Measurements from ENCODE around the gene KRT14.
A peak's percentile ranks its signal among the peaks of the same experiment; 100 is the strongest.
"Not testable (repeated sequence)": the region's sequence is repeated elsewhere in the genome, so short reads cannot be mapped to it uniquely, and the experiment has no call there.

Gene KRT14

GRCh38 chr17:41615454-41615853 is 28.8 kb upstream of the KRT14 start:
- Histone ChIP-seq H3K27me3 (ENCODE audit: control insufficient read depth in 3 of 3, insufficient read depth in 3 of 3, low read depth in 1 of 3, low read length in 3 of 3) (no peaks in the 10 kb centered on the region), H2BK120ac (ENCODE audit: low read depth, low read length) (no peak overlapping the region), H3K14ac (ENCODE audit: low read length) (no peak overlapping the region), H3K4me2 (ENCODE audit: insufficient read depth, low read length, poor library complexity, severe bottlenecking) (no peak overlapping the region), H2BK5ac (ENCODE audit: low read length) (no peak overlapping the region), H2AFZ (ENCODE audit: low read length) (no peak overlapping the region), H3K36me3 (replicated peaks in 1 of 2; ENCODE audit: control insufficient read depth in 2 of 2, insufficient read depth in 2 of 2, low read length in 2 of 2) (no peaks in the 10 kb centered on the region), H3K23ac (ENCODE audit: low read depth, low read length, poor library complexity) (no peak overlapping the region), H3K4me1 (ENCODE audit: control insufficient read depth in 2 of 2, insufficient read depth in 1 of 2, low read depth in 1 of 2, low read length in 2 of 2) (peaks cover 0 to 11% of the 10 kb centered on the region in 2 donors), H2BK12ac (ENCODE audit: low read length) (no peak overlapping the region), H3K4me3 (ENCODE audit: low read length in 2 of 2) (no peak overlapping the region), H3K27ac (replicated peaks; ENCODE audit: low read length) (no peak overlapping the region), H3K9ac (ENCODE audit: low read depth, low read length, poor library complexity) (no peak overlapping the region), H3K4ac (ENCODE audit: low read length) (no peak overlapping the region), H3K79me1 (ENCODE audit: low read depth, low read length) (no peaks in the 10 kb centered on the region), H4K8ac (ENCODE audit: low read depth, low read length) (no peak overlapping the region), H2BK15ac (ENCODE audit: low read length) (no peak overlapping the region), H4K91ac (ENCODE audit: low read depth, low read length, poor library complexity) (no peak overlapping the region), H3K9me3 (replicated peaks in 1 of 2; ENCODE audit: control insufficient read depth in 2 of 2, insufficient read depth in 1 of 2, low read depth in 1 of 2, low read length in 2 of 2) (no peaks in the 10 kb centered on the region), H3K18ac (ENCODE audit: low read length) (no peak overlapping the region), H2AK5ac (ENCODE audit: low read depth, low read length) (peak overlapping the region; percentile 66)
- WGBS, 2 donors (ENCODE audit: extremely low coverage in 2 of 2, insufficient read length in 2 of 2, insufficient replicate concordance in 1 of 2): no CpG with 5 or more reads among the region's 7 CpGs
- no peak for DNase-seq (ENCODE audit: low spot score)

- not testable (repeated sequence) for H3K9ac ChIP-seq (ENCODE audit: low read depth, low read length, poor library complexity); H3K9me3 ChIP-seq (replicated peaks in 1 of 2; ENCODE audit: control insufficient read depth in 2 of 2, insufficient read depth in 1 of 2, low read depth in 1 of 2, low read length in 2 of 2); H3K36me3 ChIP-seq (replicated peaks in 1 of 2; ENCODE audit: control insufficient read depth in 2 of 2, insufficient read depth in 2 of 2, low read length in 2 of 2); H3K27ac ChIP-seq (replicated peaks; ENCODE audit: low read length); DNase-seq (ENCODE audit: low spot score); H3K4me2 ChIP-seq (ENCODE audit: insufficient read depth, low read length, poor library complexity, severe bottlenecking); H3K14ac ChIP-seq (ENCODE audit: low read length); H3K4ac ChIP-seq (ENCODE audit: low read length); H2BK15ac ChIP-seq (ENCODE audit: low read length); H3K79me1 ChIP-seq (ENCODE audit: low read depth, low read length); H2BK5ac ChIP-seq (ENCODE audit: low read length); H4K8ac ChIP-seq (ENCODE audit: low read depth, low read length); H3K27me3 ChIP-seq (ENCODE audit: control insufficient read depth in 3 of 3, insufficient read depth in 3 of 3, low read depth in 1 of 3, low read length in 3 of 3); H2AFZ ChIP-seq (ENCODE audit: low read length); H3K18ac ChIP-seq (ENCODE audit: low read length); H3K4me3 ChIP-seq (ENCODE audit: low read length in 2 of 2); H2BK120ac ChIP-seq (ENCODE audit: low read depth, low read length); H4K91ac ChIP-seq (ENCODE audit: low read depth, low read length, poor library complexity); H3K23ac ChIP-seq (ENCODE audit: low read depth, low read length, poor library complexity); H2BK12ac ChIP-seq (ENCODE audit: low read length)
- H2AK5ac ChIP-seq (ENCODE audit: low read depth, low read length): peak overlapping the region; percentile 26
- WGBS, 2 donors (ENCODE audit: extremely low coverage in 2 of 2, insufficient read length in 2 of 2, insufficient replicate concordance in 1 of 2): no CpG with 5 or more reads among the region's 9 CpGs
- peaks cover 0 to 11% of the 10 kb centered on the region in 2 donors for H3K4me1 ChIP-seq (ENCODE audit: control insufficient read depth in 2 of 2, insufficient read depth in 1 of 2, low read depth in 1 of 2, low read length in 2 of 2)
These were observed 28.1 kb upstream of the KRT14 start for GRCh38 chr17:41614767-41615166.

GRCh38 chr17:41614098-41614497 is 27.4 kb upstream of the KRT14 start:
- Histone ChIP-seq H3K14ac (ENCODE audit: low read length) (peak overlapping the region; percentile 82), H3K4me2 (ENCODE audit: insufficient read depth, low read length, poor library complexity, severe bottlenecking) (no peak overlapping the region), H3K4me1 (ENCODE audit: control insufficient read depth in 2 of 2, insufficient read depth in 1 of 2, low read depth in 1 of 2, low read length in 2 of 2) (peaks cover 0 to 8% of the 10 kb centered on the region in 2 donors), H2AFZ (ENCODE audit: low read length) (no peak overlapping the region), H2AK5ac (ENCODE audit: low read depth, low read length) (no peak overlapping the region), H2BK15ac (ENCODE audit: low read length) (peak overlapping the region; percentile 38), H2BK12ac (ENCODE audit: low read length) (no peak overlapping the region), H2BK5ac (ENCODE audit: low read length) (no peak overlapping the region), H4K91ac (ENCODE audit: low read depth, low read length, poor library complexity) (no peak overlapping the region), H3K4ac (ENCODE audit: low read length) (no peak overlapping the region), H3K18ac (ENCODE audit: low read length) (peak overlapping the region; percentile 28), H3K36me3 (replicated peaks in 1 of 2; ENCODE audit: control insufficient read depth in 2 of 2, insufficient read depth in 2 of 2, low read length in 2 of 2) (no peaks in the 10 kb centered on the region), H3K9ac (ENCODE audit: low read depth, low read length, poor library complexity) (no peak overlapping the region), H3K9me3 (replicated peaks in 1 of 2; ENCODE audit: control insufficient read depth in 2 of 2, insufficient read depth in 1 of 2, low read depth in 1 of 2, low read length in 2 of 2) (no peaks in the 10 kb centered on the region), H3K27me3 (ENCODE audit: control insufficient read depth in 3 of 3, insufficient read depth in 3 of 3, low read depth in 1 of 3, low read length in 3 of 3) (no peaks in the 10 kb centered on the region), H3K79me1 (ENCODE audit: low read depth, low read length) (no peaks in the 10 kb centered on the region), H3K4me3 (ENCODE audit: low read length in 2 of 2) (no peak overlapping the region), H2BK120ac (ENCODE audit: low read depth, low read length) (no peak overlapping the region), H3K23ac (ENCODE audit: low read depth, low read length, poor library complexity) (no peak overlapping the region), H3K27ac (replicated peaks; ENCODE audit: low read length) (no peak overlapping the region), H4K8ac (ENCODE audit: low read depth, low read length) (no peak overlapping the region)
- no peak for DNase-seq (ENCODE audit: low spot score)
- no CpG with 5 or more reads among the region's 5 CpGs for WGBS, 2 donors (ENCODE audit: extremely low coverage in 2 of 2, insufficient read length in 2 of 2, insufficient replicate concordance in 1 of 2)

- no CpG with 5 or more reads among the region's 11 CpGs for WGBS, 2 donors (ENCODE audit: extremely low coverage in 2 of 2, insufficient read length in 2 of 2, insufficient replicate concordance in 1 of 2)
- Histone ChIP-seq H3K18ac (ENCODE audit: low read length) (peak overlapping the region; percentile 38), H3K4me3 (ENCODE audit: low read length in 2 of 2) (no peak overlapping the region), H3K27me3 (ENCODE audit: control insufficient read depth in 3 of 3, insufficient read depth in 3 of 3, low read depth in 1 of 3, low read length in 3 of 3) (no peaks in the 10 kb centered on the region), H2BK120ac (ENCODE audit: low read depth, low read length) (no peak overlapping the region), H4K91ac (ENCODE audit: low read depth, low read length, poor library complexity) (no peak overlapping the region), H3K4ac (ENCODE audit: low read length) (no peak overlapping the region), H2BK5ac (ENCODE audit: low read length) (peak overlapping the region; percentile 24), H2AK5ac (ENCODE audit: low read depth, low read length) (peak overlapping the region; percentile 70), H2BK12ac (ENCODE audit: low read length) (no peak overlapping the region), H3K14ac (ENCODE audit: low read length) (no peak overlapping the region), H3K23ac (ENCODE audit: low read depth, low read length, poor library complexity) (no peak overlapping the region), H3K27ac (replicated peaks; ENCODE audit: low read length) (no peak overlapping the region), H3K9ac (ENCODE audit: low read depth, low read length, poor library complexity) (no peak overlapping the region), H3K4me1 (ENCODE audit: control insufficient read depth in 2 of 2, insufficient read depth in 1 of 2, low read depth in 1 of 2, low read length in 2 of 2) (peaks cover 0 to 6% of the 10 kb centered on the region in 2 donors), H3K9me3 (replicated peaks in 1 of 2; ENCODE audit: control insufficient read depth in 2 of 2, insufficient read depth in 1 of 2, low read depth in 1 of 2, low read length in 2 of 2) (no peaks in the 10 kb centered on the region), H2BK15ac (ENCODE audit: low read length) (peak overlapping the region; percentile 38), H3K79me1 (ENCODE audit: low read depth, low read length) (no peaks in the 10 kb centered on the region), H2AFZ (ENCODE audit: low read length) (no peak overlapping the region), H3K36me3 (replicated peaks in 1 of 2; ENCODE audit: control insufficient read depth in 2 of 2, insufficient read depth in 2 of 2, low read length in 2 of 2) (no peaks in the 10 kb centered on the region), H4K8ac (ENCODE audit: low read depth, low read length) (no peak overlapping the region), H3K4me2 (ENCODE audit: insufficient read depth, low read length, poor library complexity, severe bottlenecking) (no peak overlapping the region)
- no peak for DNase-seq (ENCODE audit: low spot score)
These were observed 26.8 kb upstream of the KRT14 start for GRCh38 chr17:41613277-41614082.

Measured in neuronal stem cell (in vitro differentiated cells).